C4-2B (cell line): ENCODE measurements around the gene UBAP1.

Experiments used
- CTCF ChIP-seq: fragments of 450-650 bp; conservative IDR thresholded peaks from 2 replicates; pipeline ENCODE4 v1.5.1; 2017; ENCODE audit warnings: mild to moderate bottlenecking
- ZFX ChIP-seq: fragments of 450-650 bp; IDR thresholded peaks from 2 replicates; pipeline ENCODE4 v1.6.1; 2017

DNA sequence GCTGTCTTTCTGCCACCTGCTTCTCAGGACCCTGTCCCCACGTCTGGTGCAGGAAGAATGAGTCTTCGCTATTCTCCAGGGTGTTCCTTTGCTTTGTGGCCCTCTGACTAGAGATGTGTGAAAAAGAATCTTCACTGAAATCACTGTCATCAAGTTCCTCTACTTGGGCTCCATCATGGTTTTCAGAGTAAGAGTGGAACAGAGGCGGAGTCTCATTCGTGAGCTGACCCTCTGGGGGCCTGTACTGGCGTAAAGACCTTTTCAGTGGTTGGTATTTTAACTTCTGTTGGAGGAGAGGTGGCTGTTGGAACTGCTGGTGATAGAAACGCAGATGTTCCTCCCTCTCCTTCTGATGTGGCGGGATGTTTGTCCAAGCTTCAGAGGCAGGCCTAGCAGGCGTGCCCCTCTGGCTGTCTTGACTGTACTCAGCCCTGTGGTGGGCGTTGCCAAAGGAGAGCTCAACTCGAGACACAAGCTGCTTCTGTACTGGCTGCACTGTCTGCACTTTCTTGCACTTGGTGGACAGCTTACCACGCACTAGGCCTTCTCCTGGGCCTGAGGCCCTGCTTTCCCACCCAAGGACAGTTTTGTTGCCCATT lies 78.2 kb downstream of the UBAP1 start:
- TF ChIP-seq CTCF (no peak), ZFX (no peak)
